Astrocyte of the cerebellum (primary cell): ENCODE results near the gene PEX16.
A peak's percentile ranks its signal among the peaks of the same experiment; 100 is the strongest.

Experiments used
- DNase-seq: peaks from one replicate; pipeline ENCODE4 v3.0.0-alpha.2; 2011; ENCODE audit warnings: low read depth
- H3K4me3 ChIP-seq: 2 replicates; pipeline ENCODE4 v1.5.1; 2011; ENCODE audit warnings: mild to moderate bottlenecking, low read depth, low read length, moderate library complexity
- in situ Hi-C: cut with HindIII; loops from 2 replicates; pipeline ENCODE4 v1.10.0; 2017; ENCODE audit warnings: low sequenced_read_pairs
- TF ChIP-seq, protein P1 (sequence below): IDR thresholded peaks from 2 replicates; pipeline ENCODE4 v1.5.1; 2012; ENCODE audit warnings: low read length, low read depth, moderate library complexity, mild to moderate bottlenecking; ENCODE audit errors: missing control alignments

PEX16 gene

DNA sequence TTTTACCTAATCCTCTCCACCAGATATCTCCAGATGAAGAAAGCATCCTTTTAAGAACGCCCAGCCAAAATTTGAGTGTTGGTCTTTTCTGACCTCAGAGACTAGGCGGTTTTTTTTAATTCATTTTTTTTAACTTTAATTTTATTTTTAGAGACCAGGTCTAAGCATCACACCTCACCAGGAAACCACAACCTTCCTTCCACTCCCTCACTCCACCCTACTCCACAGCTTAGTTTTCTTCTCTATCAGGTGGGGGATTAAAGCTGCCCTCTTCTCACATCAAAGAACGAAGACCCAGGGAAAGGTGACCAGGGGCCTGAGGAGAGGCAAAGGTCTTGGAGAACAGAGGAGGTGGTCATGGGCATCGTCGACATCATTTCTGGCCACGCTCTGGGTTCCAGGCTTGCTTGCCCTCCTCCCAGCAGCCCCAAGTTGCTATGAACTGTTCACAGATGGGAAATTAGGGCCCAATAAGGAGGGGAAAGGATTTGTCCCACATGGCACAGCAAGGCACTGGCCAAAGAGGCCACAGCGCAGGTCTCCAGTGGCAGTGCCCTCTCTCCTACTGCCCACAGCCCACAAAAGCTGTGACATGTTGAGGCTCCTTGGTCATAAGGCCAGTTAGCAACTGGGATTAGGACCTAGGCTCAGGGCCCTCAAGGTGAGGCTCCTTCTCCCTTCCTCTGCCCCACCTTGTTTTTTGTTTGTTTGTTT, 1.4 kb upstream of the PEX16 start:
- in situ Hi-C loops: no loop called here
- TF ChIP-seq, protein P1, sequence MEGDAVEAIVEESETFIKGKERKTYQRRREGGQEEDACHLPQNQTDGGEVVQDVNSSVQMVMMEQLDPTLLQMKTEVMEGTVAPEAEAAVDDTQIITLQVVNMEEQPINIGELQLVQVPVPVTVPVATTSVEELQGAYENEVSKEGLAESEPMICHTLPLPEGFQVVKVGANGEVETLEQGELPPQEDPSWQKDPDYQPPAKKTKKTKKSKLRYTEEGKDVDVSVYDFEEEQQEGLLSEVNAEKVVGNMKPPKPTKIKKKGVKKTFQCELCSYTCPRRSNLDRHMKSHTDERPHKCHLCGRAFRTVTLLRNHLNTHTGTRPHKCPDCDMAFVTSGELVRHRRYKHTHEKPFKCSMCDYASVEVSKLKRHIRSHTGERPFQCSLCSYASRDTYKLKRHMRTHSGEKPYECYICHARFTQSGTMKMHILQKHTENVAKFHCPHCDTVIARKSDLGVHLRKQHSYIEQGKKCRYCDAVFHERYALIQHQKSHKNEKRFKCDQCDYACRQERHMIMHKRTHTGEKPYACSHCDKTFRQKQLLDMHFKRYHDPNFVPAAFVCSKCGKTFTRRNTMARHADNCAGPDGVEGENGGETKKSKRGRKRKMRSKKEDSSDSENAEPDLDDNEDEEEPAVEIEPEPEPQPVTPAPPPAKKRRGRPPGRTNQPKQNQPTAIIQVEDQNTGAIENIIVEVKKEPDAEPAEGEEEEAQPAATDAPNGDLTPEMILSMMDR: no peak

DNA sequence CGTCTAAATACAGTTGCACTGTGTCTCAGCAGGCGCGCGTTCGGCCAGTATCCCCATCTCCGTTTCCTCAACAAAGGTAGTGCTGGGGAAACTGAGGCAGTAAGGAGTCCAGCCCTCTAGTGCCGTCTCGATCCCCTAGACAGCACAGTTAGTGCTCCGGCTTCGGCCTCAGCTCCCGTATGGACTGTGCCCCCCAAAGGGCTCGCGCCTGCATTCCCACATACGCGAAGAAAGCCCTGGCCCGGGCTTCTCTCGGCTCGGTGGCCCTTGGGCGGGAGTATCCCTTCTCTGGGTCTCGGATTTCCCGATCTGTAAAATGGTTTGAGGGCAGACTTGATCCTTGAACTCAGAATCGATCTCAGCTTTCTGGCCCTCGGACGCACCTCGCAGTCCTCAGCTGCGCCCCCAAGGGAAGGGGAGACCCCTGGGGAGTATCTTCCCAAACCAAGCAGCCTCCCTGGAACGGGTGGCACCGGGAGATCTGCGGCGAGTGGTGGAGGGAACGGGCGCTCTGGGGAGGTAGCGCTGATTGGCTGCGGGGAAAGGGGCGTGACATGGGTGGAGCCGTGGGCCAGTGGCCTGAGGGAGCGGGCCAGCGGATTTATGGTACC, 759 bp upstream of the PEX16 start:
- no peak for DNase-seq
- in situ Hi-C loops: no loop called here
- peak overlapping the region; percentile 94 for H3K4me3 ChIP-seq
- TF ChIP-seq, protein P1: no peak

More for the DNA sequence above, 1.4 kb upstream of the PEX16 start:
- no peak for DNase-seq
- peak overlapping the region; percentile 94 for H3K4me3 ChIP-seq

DNA sequence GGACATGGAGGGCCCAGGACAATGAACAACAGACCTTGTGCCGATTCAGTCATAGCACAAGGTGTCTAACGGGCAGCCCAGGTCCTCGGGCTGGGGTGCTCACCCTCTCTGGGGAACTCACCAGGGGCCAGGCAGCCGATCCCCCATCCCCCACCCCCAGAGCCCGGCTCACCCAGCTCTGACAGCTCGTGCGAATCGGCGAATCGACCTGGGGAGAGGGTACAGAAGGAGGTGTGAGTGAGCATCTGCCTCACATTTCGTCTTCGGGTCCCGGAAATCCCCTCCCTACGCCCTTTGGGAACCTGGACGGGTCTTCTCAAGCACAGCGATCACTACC, 423 bp downstream of the PEX16 start:
- in situ Hi-C loops: no loop called here
- DNase-seq: no peak
- TF ChIP-seq, protein P1: no peak

DNA sequence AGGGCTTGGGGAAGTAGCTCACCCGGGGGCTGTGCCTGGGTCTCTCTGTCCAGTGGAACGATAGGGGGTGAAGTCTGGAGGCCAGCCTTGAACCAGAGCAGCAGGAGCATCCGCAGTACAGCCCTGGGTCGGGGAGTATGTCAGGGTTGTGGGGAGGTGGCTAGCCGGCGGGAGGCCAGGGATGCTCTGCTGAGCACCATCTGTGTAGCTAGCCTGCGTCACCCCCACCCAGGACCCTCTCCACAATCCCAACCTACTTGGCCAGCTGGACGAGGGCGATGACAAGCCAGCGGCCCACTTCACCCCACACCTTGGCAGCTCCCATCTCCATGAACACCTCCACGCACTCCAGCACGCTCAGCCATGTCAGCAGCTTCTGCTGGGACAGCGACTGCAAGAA, 2.2 kb downstream of the PEX16 start:
- TF ChIP-seq, protein P1: no peak
- in situ Hi-C loops: no loop called here
- H3K4me3 ChIP-seq: no peak overlapping the region
- no peak for DNase-seq

More for the DNA sequence above, 423 bp downstream of the PEX16 start:
- H3K4me3 ChIP-seq: peak overlapping the region; percentile 94

DNA sequence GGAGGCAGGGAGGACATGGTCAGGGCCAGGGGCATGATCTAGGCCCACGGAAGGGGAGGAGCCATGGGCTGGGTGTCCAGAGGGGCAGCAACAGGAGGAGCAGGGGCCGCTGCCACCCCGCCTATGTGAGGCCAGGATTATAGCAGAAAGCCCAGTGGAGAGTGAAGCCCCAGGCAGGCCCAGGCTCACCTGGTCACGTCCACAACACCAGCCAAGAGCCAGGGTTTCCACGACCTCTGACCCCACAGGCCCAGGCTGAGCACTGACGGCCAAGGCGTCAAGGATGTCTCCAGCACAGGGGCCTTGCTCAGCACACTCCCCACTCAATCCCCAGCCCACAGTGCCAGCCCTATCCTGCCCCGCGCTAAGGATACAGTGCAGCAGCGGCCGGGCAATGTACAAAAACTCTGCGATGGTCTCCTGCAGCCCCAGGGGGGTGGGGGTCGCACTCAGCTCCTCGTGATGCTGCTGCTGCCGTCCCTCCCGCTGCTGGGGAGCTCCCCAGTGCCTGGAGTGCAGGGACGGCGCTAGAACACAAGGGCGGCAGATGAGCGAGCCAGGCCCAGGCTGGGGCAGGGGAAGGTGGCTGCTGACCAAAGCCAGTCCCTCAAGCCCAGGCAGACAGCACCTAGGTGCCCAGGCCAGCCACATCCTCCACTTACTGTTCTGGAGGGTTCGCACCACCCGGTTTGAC, 3.6 kb downstream of the PEX16 start:
- in situ Hi-C loops: no loop called here
- TF ChIP-seq, protein P1: no peak
- H3K4me3 ChIP-seq: no peak overlapping the region
- no peak for DNase-seq

DNA sequence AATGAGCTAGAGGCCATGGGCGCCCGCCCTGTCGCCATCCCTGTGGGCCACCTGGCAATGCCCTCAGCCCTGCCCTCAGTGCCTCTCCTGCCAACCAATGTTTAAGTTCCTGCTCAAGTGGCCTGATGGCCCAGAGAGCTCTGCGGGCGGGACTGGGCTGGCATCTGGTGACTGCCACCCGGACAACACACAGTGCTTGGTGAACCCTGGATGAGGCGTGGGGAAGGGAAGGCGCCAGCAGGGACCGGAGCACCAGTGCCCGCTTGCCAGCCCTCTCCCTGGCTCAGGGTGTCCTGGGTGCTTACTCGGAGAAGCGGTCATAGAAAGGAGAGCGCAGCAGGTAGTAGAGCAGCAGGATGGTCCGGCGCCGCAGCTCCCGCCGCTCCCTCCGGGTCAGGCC, 4.2 kb downstream of the PEX16 start:
- in situ Hi-C loops: no loop called here
- no peak for DNase-seq
- TF ChIP-seq, protein P1: no peak
- H3K4me3 ChIP-seq: no peak overlapping the region
